Ovary (tissue), 9 donors: Measurements from ENCODE around the gene GTF3C2. TPM values are rescaled to one million over a fixed set of nuclear protein-coding genes. Genes with fewer than 3 reads are reported as not detected.

ENCODE experiments used
- DNase-seq, 5 donors: peaks; one replicate each; pipeline ENCODE4 v3.0.0-alpha.2; 2019 to 2020
- H3K27ac ChIP-seq, 2 donors: fragments of 200-600 bp; one replicate each; pipeline versions ENCODE4 v1.5.1 to v1.8.0; 2019 to 2022
- H3K27me3 ChIP-seq: fragments of 200-600 bp; one replicate; pipeline ENCODE4 v1.8.0; 2022
- H3K36me3 ChIP-seq: fragments of 200-600 bp; sonication (generic); one replicate; pipeline ENCODE4 v1.5.1; 2019
- H3K4me1 ChIP-seq: one replicate; pipeline ENCODE4 v1.8.1; 2013; ENCODE audit warnings: mild to moderate bottlenecking, moderate library complexity; ENCODE audit not compliant: insufficient read depth
- H3K4me3 ChIP-seq: fragments of 200-600 bp; sonication (generic); one replicate; pipeline ENCODE4 v1.5.1; 2017
- H3K9me3 ChIP-seq, 2 donors: fragments of 200-600 bp in 1 of 2; sonication (generic) in 1 of 2; one replicate each; pipeline versions ENCODE4 v1.5.1 to v1.8.1; 2013 to 2019; ENCODE audit warnings: mild to moderate bottlenecking in 1 of 2, moderate library complexity in 1 of 2
- CTCF ChIP-seq, 3 donors: fragments of 450-650 bp in 2 of 3; fragments of 200-600 bp in 1 of 3; IDR thresholded peaks; one replicate each; pipeline versions ENCODE4 v1.5.1 to v1.8.0; 2016 to 2022; ENCODE audit warnings: antibody characterized with exemption in 3 of 3, mild to moderate bottlenecking in 1 of 3
- EP300 ChIP-seq: sonication (generic); formaldehyde crosslinking; IDR thresholded peaks from one replicate; pipeline ENCODE4 v1.6.1; 2017; ENCODE audit warnings: antibody characterized with exemption
- POLR2A ChIP-seq: fragments of 450-650 bp; IDR thresholded peaks from one replicate; pipeline ENCODE4 v1.6.1; 2017; ENCODE audit warnings: antibody characterized with exemption, mild to moderate bottlenecking, moderate library complexity
- WGBS, 3 donors: extraction: QIAGEN DNeasy Blood & Tissue Kit in 1 of 3; methylation state at CpG; one replicate each; pipeline versions ENCODE4 v1.1.5 to v1.1.7; 2013 to 2017; 5-methylcytosine and 5-hydroxymethylcytosine counted together
- intact Hi-C, 4 donors: fragments of 100-400 bp; cut with DNase I; formaldehyde crosslinking; loops; one replicate each; pipeline versions ENCODE4 v1.11.0 to v1.15.1; 2022 to 2023
- polyA plus RNA-seq, 2 donors: library from polyadenylated mRNA; stranded (reverse); fragments of 200-250 nt in 1 of 2; fragments of 350-450 nt in 1 of 2; fragmentation: Illumina TruSeq in 1 of 2; extraction: RNeasy Lipid Tissue Mini Kit (QIAGEN cat#74804) in 1 of 2; gene quantifications; one replicate each; pipeline ENCODE4 v1.2.3, GENCODE V29; 2013 to 2014
- total RNA-seq, 7 donors: library from RNA; depleted of rRNA in 2 of 7; stranded (reverse); fragments of >200 nt in 2 of 7; fragmentation: NEBNext Ultra II Directional in 3 of 7; extraction: Animal tissue kit (Norgen Biotek cat#: 25700) in 3 of 7; gene quantifications; one replicate each; pipeline versions ENCODE4 v1.1.0 to v1.2.4, GENCODE V29; 2016 to 2023
- donor health status: DM: no; HTN: no; CAD: no; lungs with moderate emphysema.
- donor health status: DM: no; HTN: no; CAD: no.
- donor health status: Bipolar disorder and iron deficiency.
- donor health status: DM: yes; HTN: yes; CAD: no.
- donor health status: DM: no; HTN: no; CAD: no.
- donor health status: DM: yes; HTN: yes; CAD: no.

The GTF3C2 gene
- total and polyA plus RNA-seq, 9 donors, result 26.8 to 57.7 (median 45.8) TPM

DNA sequence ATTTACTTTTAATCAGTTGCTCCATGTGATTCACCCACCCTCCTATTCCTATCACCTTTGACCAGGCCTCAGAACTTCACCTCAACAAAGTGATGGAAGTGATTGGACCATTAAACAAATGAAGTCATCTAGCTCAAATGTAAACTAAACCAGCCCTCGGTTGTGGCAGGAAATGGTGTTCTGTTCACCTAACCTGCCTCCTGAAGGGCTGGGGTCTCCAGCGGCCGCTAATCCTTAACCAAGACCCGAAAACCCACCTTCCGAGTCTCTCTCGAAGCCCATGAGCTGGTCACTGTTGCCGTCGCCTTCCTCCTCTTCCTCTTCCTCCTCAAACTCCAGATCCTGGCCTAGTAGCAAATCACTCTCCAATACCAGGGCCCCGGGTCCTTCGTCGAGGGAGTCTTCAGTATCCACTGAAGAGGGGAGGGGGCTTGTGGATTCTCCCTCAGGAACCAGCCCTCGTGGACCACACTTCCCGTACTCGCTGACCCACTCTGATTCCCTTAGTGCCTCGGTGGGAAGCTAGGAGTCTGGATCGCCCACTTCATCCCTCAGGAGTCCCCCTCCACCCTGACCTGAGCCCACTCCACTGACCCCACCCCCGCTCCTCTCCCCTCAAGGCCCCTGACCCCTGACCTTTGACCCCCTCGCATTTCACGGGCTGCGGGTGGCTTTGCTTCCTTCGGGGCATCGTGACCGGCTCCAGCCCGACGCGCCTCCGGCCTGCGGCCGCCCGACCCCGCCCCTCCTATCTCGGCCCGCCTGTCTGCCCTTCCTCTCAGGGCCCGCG is 23.5 kb upstream of the GTF3C2 start:
- TF ChIP-seq CTCF (IDR thresholded peaks at IDR 0.05), result no peak
- TF ChIP-seq EP300, result no peak
- TF ChIP-seq POLR2A, result no peak
- intact Hi-C loops, result loop anchor here in 1 of 4 donors (10.0 kb wide), 1 partner anchor 45 kb away; the partner anchor contains the start of gene NRBP1
- Histone ChIP-seq H3K4me3 (peak overlapping the region; percentile 68), H3K9me3 (no peaks in the 10 kb centered on the region), H3K27ac (peak overlapping the region; percentile 34 to 69), H3K4me1 (peaks cover 4% of the 10 kb centered on the region), H3K27me3 (no peaks in the 10 kb centered on the region), H3K36me3 (no peaks in the 10 kb centered on the region)
- DNase-seq, result peak in 4 of 5 donors; percentile 64 to 81 (median 74)
- 0 to 1% (median 1%) methylated on average over 34 to 35 of the region's 35 CpGs for WGBS, 3 donors

GRCh38 chr2:27379383-27379835 is 22.8 kb upstream of the GTF3C2 start:
- WGBS, 3 donors, result 61 to 70% (median 68%) methylated on average over 2 of the region's 2 CpGs
- Histone ChIP-seq H3K36me3 (no peaks in the 10 kb centered on the region), H3K27me3 (no peaks in the 10 kb centered on the region), H3K4me3 (no peak overlapping the region), H3K27ac (no peak overlapping the region), H3K4me1 (peaks cover 4% of the 10 kb centered on the region), H3K9me3 (no peaks in the 10 kb centered on the region)
- intact Hi-C loops, result loop anchor here in 1 of 4 donors (10.0 kb wide), 1 partner anchor 45 kb away; the partner anchor contains the start of gene NRBP1
- TF ChIP-seq CTCF (IDR thresholded peaks at IDR 0.05), result no peak
- no peak for TF ChIP-seq EP300
- no peak for TF ChIP-seq POLR2A
- DNase-seq, result no peak

GRCh38 chr2:27378809-27379290 is 22.3 kb upstream of the GTF3C2 start:
- intact Hi-C loops, result loop anchor here in 1 of 4 donors (10.0 kb wide), 1 partner anchor 46 kb away; the partner anchor contains the start of gene NRBP1
- no peaks in the 10 kb centered on the region for H3K27me3 ChIP-seq
- no peaks in the 10 kb centered on the region for H3K9me3 ChIP-seq
- no peaks in the 10 kb centered on the region for H3K36me3 ChIP-seq
- peaks cover 4% of the 10 kb centered on the region for H3K4me1 ChIP-seq
- no peak for DNase-seq
- WGBS, 3 donors, result 64 to 80% (median 75%) methylated on average over 6 to 9 of the region's 9 CpGs
- no peak overlapping the region for H3K4me3 ChIP-seq
- no peak overlapping the region for H3K27ac ChIP-seq
- TF ChIP-seq EP300, result no peak
- no peak for TF ChIP-seq POLR2A
- no peak for TF ChIP-seq CTCF (IDR thresholded peaks at IDR 0.05)

DNA sequence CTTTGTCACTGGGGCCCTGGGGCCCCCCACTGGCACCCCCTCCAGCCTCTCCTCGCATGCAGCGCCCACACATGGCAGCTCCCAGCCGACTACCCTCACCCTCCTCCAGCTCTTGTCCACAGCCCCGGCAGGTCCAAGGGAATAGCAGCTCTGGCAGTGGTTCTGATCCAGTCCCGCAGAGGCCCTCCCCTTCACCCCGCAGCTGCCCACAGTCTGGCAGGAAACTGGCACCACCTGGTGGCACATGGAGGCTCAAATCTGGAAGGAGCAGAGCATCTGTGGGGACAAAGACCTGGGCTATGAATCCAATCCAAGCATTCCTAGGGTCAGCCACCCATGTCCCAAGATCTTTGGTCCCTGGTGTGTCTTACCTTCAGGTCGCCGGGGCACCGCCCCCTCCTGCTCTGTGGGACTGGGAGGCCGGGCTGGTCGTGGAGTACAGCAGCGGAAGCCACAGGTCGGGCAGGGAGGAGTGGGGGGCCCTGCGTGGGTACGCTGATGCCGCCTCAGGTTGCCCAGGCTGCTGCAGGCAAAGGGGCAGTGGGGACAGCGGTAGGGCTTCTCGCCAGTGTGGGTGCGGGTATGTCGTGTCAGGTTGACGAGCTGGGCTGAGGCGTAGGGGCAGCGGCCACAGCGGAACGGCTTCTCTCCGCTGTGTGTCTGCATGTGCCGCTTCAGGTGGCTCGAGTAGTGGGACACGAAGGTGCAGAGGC is 21.7 kb upstream of the GTF3C2 start:
- TF ChIP-seq CTCF (IDR thresholded peaks at IDR 0.05) (no peak), POLR2A (no peak), EP300 (no peak)
- Histone ChIP-seq H3K27me3 (no peaks in the 10 kb centered on the region), H3K36me3 (no peaks in the 10 kb centered on the region), H3K9me3 (no peaks in the 10 kb centered on the region), H3K27ac (no peak overlapping the region), H3K4me1 (peaks cover 4% of the 10 kb centered on the region), H3K4me3 (no peak overlapping the region)
- WGBS, 3 donors, result 65 to 76% (median 69%) methylated on average over 28 to 29 of the region's 29 CpGs
- intact Hi-C loops, result loop anchor here in 1 of 4 donors (10.0 kb wide), 1 partner anchor 47 kb away; the partner anchor contains the start of gene NRBP1
- DNase-seq, result peak in 3 of 5 donors; percentile 22 to 52 (median 46)
